Testis (tissue), 2 donors: Measurements from ENCODE around the gene FAM117B.

Experiments
- CTCF ChIP-seq, 3 experiments: fragments of 450-650 bp in 2 of 3; fragments of 200-600 bp in 1 of 3; sonication (generic) in 1 of 3; IDR thresholded peaks; one replicate each; pipeline ENCODE4 v1.5.1; 2016 to 2019; ENCODE audit warnings: antibody characterized with exemption in 3 of 3, mild to moderate bottlenecking in 2 of 3, moderate library complexity in 1 of 3
- POLR2A ChIP-seq: fragments of 450-650 bp; IDR thresholded peaks from one replicate; pipeline ENCODE4 v1.6.1; 2017; ENCODE audit warnings: antibody characterized with exemption, mild to moderate bottlenecking, moderate library complexity

- no peak for TF ChIP-seq CTCF (IDR thresholded peaks at IDR 0.05)
- TF ChIP-seq POLR2A, result no peak
Observed at GRCh38 chr2:202771336-202771735, 136.6 kb downstream of the FAM117B start.
